Measurements from ENCODE around the gene TTC39A.

TTC39A gene

DNA sequence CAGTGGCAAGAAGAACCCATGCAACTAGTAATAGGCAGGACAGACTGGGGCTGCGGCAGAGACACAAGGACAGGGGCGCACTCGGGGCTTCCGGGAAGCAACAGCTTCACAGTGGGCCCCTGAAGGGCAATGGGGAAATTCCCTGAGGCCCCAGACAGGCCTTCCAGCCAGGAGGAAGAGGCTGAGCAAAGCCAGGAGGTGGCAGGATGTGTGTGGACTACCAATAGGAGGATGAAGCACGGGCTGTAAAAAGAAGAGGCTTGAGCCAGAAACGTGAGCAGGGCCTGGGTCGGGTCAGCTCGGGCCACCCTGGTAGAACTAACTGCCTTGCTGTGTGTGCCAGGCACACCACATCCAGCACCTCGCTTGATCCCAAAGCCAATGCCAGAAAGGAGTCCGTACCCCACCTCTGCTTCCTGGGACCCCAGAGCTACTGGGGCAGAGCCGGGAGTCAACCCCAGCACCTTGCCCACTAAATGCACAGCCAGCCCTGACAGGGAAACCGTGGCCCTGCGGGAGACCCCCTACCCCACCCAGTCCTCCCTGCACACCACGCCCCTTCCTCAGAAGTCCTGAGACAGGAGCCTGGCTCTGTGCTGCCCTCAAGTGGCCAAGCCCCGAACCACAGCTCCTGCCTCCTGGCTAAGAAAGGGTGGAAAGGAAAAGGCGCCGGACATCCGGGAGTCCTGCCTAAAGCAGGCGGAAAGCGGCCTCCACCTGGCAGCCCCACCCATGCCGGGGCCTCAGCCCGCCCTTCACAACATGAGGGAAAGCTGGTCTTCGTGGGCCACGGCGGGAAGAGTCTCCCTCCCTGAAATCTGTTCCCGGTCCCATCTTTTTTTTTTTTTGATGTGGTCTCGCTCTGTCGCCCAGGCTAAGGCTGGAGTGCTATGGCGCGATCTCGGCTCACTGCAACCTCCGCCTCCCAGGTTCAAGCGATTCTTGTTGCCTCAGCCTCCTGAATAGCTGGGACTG lies 33.7 kb downstream of the TTC39A start:
- DNase-seq, result peak; percentile 88

DNA sequence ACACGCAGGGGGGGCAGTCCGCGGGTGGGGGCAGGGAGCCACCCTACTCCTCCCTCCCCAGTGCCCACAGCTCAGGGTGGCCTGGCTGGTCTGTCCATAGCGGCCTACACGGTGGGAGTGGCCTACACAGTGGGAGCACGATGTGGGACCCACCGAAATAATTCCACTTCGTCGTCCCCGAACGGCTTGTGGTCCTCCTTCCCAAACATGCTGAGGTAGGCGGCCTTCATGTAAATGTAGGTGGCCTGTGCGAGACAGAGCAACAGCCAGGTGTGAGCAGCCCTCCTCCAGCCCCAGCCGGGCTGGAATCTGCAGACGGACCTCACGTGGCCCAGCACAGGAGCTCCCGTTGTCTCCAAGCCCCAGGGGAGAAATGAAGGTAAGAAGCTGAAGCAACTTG lies 34.4 kb downstream of the TTC39A start:
- no peak for DNase-seq

GRCh38 chr1:51294566-51295184 lies 35.7 kb downstream of the TTC39A start:
- DNase-seq, result no peak

DNA sequence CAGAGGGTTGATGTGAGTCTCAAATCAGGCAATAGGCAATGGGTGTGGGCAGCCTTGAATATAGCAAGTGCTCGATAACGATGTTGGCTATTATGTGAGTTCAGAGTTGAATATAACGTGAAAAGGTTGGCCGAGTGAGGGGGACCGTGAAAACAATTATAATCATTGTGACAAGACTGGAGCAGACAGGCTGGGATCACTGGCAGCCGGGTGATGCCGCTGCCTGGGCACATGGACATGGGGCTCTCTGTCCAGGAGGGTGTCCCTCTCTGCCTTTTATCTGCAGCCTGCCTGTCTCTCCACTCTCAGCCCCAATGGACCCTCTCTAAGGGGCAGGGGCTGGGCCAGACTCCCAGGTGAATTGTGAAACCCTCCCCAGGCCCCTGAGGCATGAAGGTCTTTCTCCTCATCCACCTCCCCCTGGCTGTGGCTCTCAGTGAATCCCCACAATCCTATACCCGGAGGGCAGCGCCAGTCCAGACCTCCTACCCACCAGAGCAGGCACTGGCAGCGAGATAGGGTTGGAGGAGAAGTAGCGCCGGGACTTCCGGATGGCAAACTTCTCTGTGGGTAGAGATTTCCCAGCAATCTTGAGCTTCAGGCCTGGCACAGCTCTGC lies 36.4 kb downstream of the TTC39A start:
- DNase-seq, result no peak

DNA sequence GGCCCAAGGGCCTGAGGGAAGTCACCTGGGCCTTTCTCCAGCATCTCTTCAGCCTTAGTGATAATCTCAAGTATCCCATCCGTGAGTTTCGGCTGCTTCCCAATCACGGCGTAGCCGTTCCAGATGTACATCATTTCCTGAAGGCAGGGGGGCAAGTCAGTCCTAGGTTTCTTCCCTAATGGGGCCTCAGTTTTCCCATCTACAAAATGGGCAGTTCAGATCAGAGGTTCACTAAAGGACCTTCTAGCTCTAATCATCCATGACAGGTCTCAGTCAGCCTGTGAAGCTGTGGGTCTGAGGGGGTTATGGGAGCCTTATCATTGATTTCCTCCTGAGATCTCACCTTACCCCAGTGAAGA lies 39.9 kb downstream of the TTC39A start:
- no peak for DNase-seq

- no peak for DNase-seq
Observed at GRCh38 chr1:51289676-51290488, 40.5 kb downstream of the TTC39A start.

- DNase-seq, result no peak
Observed at GRCh38 chr1:51288578-51288977, 41.8 kb downstream of the TTC39A start.

DNA sequence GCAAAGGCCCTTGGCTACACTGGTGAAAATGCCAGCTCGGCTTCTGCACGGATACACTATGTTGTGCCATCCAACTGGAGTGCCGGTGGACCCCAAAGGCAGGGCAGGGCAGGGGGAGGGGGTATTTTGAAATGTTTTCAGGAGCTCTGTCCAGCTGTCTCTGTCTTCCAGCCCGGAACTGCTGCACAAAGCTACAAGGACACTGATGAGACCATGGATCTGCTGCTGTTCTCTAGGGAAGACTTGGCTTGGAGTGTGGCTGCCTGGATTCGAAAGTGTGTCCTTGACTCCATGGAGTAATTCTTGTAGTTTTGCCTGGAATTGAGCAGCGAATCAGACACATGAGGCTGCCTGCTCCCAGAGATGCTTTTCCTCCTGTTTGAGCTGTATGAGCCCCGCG lies 42.4 kb downstream of the TTC39A start:
- DNase-seq, result no peak

- DNase-seq, result no peak
Observed at GRCh38 chr1:51285055-51285454, 45.3 kb downstream of the TTC39A start.

GRCh38 chr1:51284487-51284954 lies 45.8 kb downstream of the TTC39A start:
- no peak for DNase-seq

- no peak for DNase-seq
Observed at GRCh38 chr1:51283979-51284378, 46.4 kb downstream of the TTC39A start.

DNA sequence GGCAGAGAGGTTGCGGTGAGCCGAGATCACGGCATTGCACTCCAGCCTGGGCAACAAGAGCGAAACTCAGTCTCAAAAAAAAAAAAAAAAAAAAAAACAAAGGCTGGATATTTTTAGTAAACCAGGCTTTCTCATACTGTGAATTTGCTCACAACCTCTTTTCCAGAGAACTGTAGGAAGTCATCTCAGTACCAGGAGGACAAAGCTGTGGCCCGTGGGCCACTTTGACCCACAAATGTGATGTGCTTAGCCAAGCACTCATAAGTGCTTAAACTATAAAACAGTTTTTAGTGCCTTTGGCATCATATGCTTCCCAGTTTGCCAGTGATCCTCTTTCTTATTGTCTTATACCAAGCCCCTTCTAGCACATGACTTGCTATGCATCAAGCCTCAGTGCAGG lies 47.8 kb downstream of the TTC39A start:
- DNase-seq, result no peak

DNA sequence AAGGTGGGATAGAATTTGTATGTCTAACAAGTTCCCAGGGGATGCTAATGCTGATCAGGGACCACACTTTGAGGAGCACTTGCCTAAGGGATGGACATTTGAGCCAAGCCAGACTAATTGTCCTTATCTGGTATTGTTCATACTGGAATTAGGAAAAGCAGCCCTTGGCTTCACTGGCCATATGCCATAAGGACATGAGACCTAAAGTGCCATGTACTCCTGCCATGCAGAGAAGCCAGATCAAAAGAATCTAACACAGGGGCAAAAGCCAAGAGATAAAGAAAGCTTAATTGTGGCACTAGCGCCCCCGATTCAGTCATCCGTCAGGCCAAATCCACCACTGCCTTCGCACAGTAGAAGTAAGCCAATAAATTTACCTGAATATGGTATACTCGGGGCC lies 48.6 kb downstream of the TTC39A start:
- no peak for DNase-seq

DNA sequence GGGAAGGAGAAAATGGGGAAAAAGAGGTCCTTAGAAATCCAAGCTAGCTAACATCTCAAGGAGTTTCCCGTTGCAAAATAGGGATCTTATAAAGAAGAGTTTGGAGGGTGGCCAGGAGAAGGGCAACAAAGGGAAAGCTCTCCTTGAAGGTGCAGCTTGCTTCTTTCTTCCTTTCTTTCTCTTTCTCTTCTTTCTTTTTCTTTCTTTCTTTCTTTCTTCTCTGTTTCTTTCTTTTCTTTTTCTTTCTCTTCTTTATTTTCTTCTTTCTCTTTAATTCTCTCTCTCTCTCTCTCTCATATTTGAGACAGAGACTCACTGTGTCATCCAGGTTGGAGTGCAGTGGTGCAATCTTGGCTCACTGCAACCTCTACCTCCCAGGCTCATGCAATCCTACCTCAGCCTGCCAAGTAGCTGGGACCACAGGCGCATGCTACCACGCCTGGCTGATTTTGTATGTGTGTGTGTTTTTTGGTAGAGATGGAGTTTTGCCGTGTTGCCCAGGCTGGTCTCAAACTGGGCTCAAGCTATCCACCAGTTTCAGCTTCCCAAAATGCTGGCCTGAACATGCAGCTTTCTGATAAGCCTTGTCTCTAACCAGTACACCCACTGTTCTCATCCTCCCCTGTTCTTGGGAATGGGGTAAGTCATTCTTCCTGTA lies 49.9 kb downstream of the TTC39A start:
- no peak for DNase-seq

DNA sequence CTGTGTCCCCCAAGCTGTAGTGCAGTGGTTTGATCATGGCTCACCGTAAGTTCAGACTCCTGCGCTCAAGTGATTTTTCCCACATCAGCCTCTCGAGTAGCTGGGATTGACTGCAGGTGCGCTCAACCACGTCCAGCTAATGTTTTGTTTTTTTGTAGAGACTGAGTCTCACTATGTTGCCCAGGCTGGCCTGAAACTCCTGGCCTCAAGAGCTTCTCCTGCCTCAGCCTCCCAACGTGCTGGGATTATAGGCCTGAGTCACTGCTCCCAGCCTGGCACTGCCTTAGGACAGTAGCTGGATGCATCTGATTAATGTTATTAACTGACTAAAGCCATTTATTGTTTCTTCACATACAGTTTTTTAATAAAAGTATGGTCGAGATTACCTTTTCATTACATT lies 54.1 kb downstream of the TTC39A start:
- DNase-seq, result no peak

DNA sequence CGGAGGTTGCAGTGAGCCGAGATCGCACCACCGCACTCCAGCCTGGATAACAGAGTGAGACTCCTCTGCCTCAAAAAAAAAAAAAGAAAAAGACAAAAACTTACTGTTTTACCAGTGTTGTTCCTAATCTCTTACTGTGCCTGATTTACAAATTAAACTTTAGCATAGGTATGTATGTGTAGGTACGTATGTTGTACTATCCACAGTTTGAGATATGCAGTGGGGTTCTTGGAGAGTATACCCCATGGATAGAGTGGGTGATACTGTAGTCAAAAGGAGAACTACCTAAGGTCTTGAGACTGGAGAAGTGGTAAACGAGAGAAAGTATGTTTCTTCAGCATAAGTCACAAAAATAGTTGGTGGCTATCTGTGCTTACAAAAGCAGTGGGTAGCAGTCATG lies 55.7 kb downstream of the TTC39A start:
- DNase-seq, result no peak

- no peak for DNase-seq
Observed at GRCh38 chr1:51272916-51273315, 57.4 kb downstream of the TTC39A start.

DNA sequence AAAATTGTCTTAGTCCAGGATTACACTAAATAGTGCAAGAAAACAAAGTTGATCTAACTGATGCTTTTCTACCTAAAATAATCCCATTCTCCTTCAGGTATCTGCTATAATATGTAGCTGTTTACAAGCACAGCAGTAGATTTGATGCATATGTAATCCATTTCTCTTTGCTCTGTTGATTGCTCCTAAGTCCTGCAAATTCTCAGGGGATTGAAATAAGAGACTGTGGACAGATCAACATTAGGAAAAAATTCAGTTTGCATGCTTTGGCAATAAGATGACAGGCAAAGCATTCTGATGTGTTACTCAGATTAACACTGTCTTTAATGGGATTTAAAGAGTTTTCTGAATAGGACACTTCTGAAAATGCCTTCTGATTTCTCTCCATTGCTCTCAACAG lies 59.6 kb downstream of the TTC39A start:
- no peak for DNase-seq

DNA sequence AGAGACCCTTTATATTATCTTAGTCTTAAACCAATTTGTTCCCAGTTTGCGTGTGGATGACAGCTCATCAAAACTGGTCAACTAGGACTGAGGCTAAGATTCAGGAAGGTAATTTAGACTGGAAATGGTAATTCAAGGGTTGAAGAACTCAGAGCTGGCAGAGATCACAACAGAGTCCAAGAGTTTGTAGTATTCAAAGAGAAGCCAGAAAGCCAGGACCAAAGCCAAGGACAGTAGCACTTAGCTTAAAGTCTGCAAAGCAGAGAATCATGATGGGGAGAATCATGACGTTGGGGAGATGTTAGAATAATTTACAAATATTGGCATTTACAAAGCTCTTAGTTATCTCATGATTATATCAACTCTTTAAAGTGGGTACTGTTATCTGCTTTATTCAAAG lies 61.7 kb downstream of the TTC39A start:
- no peak for DNase-seq

GRCh38 chr1:51266791-51267190 lies 63.6 kb downstream of the TTC39A start:
- DNase-seq, result no peak

GRCh38 chr1:51266181-51266580 lies 64.2 kb downstream of the TTC39A start:
- DNase-seq, result no peak

DNA sequence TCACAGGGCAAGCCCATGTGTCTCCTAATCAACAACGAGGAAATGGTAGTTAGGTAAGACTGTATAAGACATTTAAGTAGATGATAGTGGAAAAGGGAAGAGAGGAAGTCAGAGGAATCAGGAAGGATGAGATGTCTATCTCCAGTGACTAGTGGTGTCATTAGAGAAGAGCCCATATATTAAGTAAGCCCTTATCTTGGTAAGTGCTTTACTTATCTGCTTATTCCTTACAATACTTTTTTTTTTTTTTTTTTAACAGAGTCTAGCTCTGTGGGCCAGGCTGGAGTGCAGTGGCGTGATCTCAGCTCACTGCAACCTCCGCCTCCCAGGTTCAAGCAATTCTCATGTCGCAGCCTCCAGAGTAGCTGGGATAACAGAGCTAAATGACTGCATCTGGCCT lies 64.7 kb downstream of the TTC39A start:
- DNase-seq, result no peak

DNA sequence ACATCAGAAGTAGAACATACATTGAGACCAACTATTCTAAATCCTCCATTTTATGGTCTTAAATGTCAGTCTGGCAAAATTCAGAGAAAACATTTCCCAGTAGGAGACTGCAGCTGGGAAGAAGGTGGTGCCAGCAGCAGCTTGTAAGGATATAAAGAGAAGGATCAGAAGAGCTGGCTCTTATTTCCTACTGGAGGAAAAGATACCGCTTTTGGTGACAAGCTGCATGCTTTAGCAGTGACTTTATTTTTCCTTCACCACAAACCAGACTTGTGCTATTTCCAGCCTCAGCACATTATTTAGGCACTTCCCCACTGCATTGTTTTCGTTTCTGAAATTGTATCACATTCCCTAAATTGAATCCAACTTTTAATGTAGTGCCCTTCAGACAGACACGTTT lies 65.9 kb downstream of the TTC39A start:
- no peak for DNase-seq

Data from stimulated activated CD4-positive, alpha-beta T cell treated with anti-CD3 and anti-CD28 coated beads, Interleukin-15, amount 100 ng/mL, for 24 hours (primary cell).